ENCODE data around the gene SPP1.
"Not testable (repeated sequence)": the region's sequence is repeated elsewhere in the genome, so short reads cannot be mapped to it uniquely, and the experiment has no call there.

The SPP1 gene

DNA sequence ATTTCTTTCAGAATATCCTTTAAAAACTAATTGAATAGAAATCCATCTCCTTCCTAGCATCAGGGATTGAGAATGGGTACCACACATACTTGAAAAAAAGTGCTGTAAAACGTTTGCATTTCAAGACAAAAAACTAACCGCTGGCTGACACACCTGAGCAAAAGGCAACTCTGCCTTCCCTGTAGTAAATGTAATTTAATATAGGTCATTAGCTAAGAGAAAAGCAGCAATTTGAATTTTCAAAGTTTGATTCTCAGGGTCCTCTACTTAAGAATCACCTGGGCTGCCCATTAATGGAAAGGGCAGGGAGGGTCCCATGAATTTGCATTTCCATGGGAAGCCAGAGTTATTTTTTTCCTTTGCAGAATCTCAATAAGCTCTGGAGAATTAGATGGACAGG lies 40.5 kb upstream of the SPP1 start:
- H3K4me3 ChIP-seq (ENCODE audit: insufficient read length, low read depth): no peak overlapping the region

GRCh38 chr4:87935954-87936353 lies 39.6 kb upstream of the SPP1 start:
- H3K9ac ChIP-seq (ENCODE audit: insufficient read length, low read depth); DNase-seq (ENCODE audit: low read depth, low spot score); H3K4me3 ChIP-seq (ENCODE audit: insufficient read length, low read depth); H3K36me3 ChIP-seq (ENCODE audit: insufficient read depth, insufficient read length, low read length); H3K27me3 ChIP-seq (ENCODE audit: insufficient read depth, insufficient read length); H3K9me3 ChIP-seq (ENCODE audit: insufficient read depth, low read length); H3K4me1 ChIP-seq (ENCODE audit: insufficient read depth, insufficient read length): not testable (repeated sequence)

More for the DNA sequence above, 40.5 kb upstream of the SPP1 start:
- H3K4me1 ChIP-seq (ENCODE audit: insufficient read depth, insufficient read length): no peaks in the 10 kb centered on the region
- peaks cover 6% of the 10 kb centered on the region; the same call in 1 of the 2 replicates for H3K9me3 ChIP-seq (ENCODE audit: insufficient read depth, low read length)
- no peak for DNase-seq (ENCODE audit: low read depth, low spot score)
- H3K9ac ChIP-seq (ENCODE audit: insufficient read length, low read depth): no peak overlapping the region
- TF ChIP-seq YY1 (IDR thresholded peaks at IDR 0.05; ENCODE audit: insufficient read depth, insufficient read length) (no peak), SUZ12 (IDR thresholded peaks at IDR 0.05; ENCODE audit: extremely low read depth, insufficient read depth, insufficient read length) (no peak), ZNF274 (IDR thresholded peaks at IDR 0.05; ENCODE audit: low read depth, low read length) (no peak)
- H3K27me3 ChIP-seq (ENCODE audit: insufficient read depth, insufficient read length): no peaks in the 10 kb centered on the region
- H3K36me3 ChIP-seq (ENCODE audit: insufficient read depth, insufficient read length, low read length): no peaks in the 10 kb centered on the region

DNA sequence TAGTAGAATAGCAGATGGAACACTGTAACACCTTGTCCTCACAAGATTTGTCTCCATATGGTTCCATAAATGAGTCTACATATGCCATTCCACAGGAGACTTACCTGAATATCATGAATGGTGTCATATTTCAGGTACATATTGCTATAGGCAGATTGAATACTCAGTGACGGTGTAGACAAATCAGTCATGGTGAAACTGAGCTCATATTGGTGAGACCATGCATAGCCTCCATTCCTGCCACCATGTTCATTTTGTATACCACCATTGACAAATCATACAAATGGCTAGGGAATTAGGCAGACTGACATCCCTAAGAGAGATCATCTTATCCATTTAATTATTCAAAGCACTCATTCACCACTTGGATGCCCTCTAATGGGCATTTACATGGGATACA lies 38.0 kb upstream of the SPP1 start:
- TF ChIP-seq YY1 (IDR thresholded peaks at IDR 0.05; ENCODE audit: insufficient read depth, insufficient read length) (no peak), ZNF274 (IDR thresholded peaks at IDR 0.05; ENCODE audit: low read depth, low read length) (no peak), SUZ12 (IDR thresholded peaks at IDR 0.05; ENCODE audit: extremely low read depth, insufficient read depth, insufficient read length) (no peak)
- H3K4me3 ChIP-seq (ENCODE audit: insufficient read length, low read depth): no peak overlapping the region
- H3K27me3 ChIP-seq (ENCODE audit: insufficient read depth, insufficient read length): no peaks in the 10 kb centered on the region

GRCh38 chr4:87938746-87939145 lies 36.8 kb upstream of the SPP1 start:
- no peak overlapping the region for H3K9ac ChIP-seq (ENCODE audit: insufficient read length, low read depth)
- no peaks in the 10 kb centered on the region for H3K36me3 ChIP-seq (ENCODE audit: insufficient read depth, insufficient read length, low read length)
- no peak overlapping the region for H3K4me3 ChIP-seq (ENCODE audit: insufficient read length, low read depth)
- no peaks in the 10 kb centered on the region for H3K27me3 ChIP-seq (ENCODE audit: insufficient read depth, insufficient read length)
- no peaks in the 10 kb centered on the region for H3K4me1 ChIP-seq (ENCODE audit: insufficient read depth, insufficient read length)
- peaks cover 6% of the 10 kb centered on the region; the same call in 1 of the 2 replicates for H3K9me3 ChIP-seq (ENCODE audit: insufficient read depth, low read length)
- TF ChIP-seq ZNF274 (IDR thresholded peaks at IDR 0.05; ENCODE audit: low read depth, low read length) (no peak), SUZ12 (IDR thresholded peaks at IDR 0.05; ENCODE audit: extremely low read depth, insufficient read depth, insufficient read length) (no peak), YY1 (IDR thresholded peaks at IDR 0.05; ENCODE audit: insufficient read depth, insufficient read length) (no peak)
- DNase-seq (ENCODE audit: low read depth, low spot score): no peak

More for the DNA sequence above, 38.0 kb upstream of the SPP1 start:
- Histone ChIP-seq H3K36me3 (ENCODE audit: insufficient read depth, insufficient read length, low read length) (no peaks in the 10 kb centered on the region), H3K4me1 (ENCODE audit: insufficient read depth, insufficient read length) (no peaks in the 10 kb centered on the region), H3K9ac (ENCODE audit: insufficient read length, low read depth) (no peak overlapping the region), H3K9me3 (ENCODE audit: insufficient read depth, low read length) (peaks cover 6% of the 10 kb centered on the region; the same call in 1 of the 2 replicates)
- no peak for DNase-seq (ENCODE audit: low read depth, low spot score)

GRCh38 chr4:87939978-87940690 lies 35.4 kb upstream of the SPP1 start:
- no peaks in the 10 kb centered on the region for H3K4me1 ChIP-seq (ENCODE audit: insufficient read depth, insufficient read length)
- H3K4me3 ChIP-seq (ENCODE audit: insufficient read length, low read depth): no peak overlapping the region
- H3K36me3 ChIP-seq (ENCODE audit: insufficient read depth, insufficient read length, low read length): no peaks in the 10 kb centered on the region
- no peak for DNase-seq (ENCODE audit: low read depth, low spot score)
- TF ChIP-seq YY1 (IDR thresholded peaks at IDR 0.05; ENCODE audit: insufficient read depth, insufficient read length) (no peak), ZNF274 (IDR thresholded peaks at IDR 0.05; ENCODE audit: low read depth, low read length) (no peak), SUZ12 (IDR thresholded peaks at IDR 0.05; ENCODE audit: extremely low read depth, insufficient read depth, insufficient read length) (no peak)
- H3K27me3 ChIP-seq (ENCODE audit: insufficient read depth, insufficient read length): no peaks in the 10 kb centered on the region
- peaks cover 6% of the 10 kb centered on the region; the same call in 1 of the 2 replicates for H3K9me3 ChIP-seq (ENCODE audit: insufficient read depth, low read length)
- H3K9ac ChIP-seq (ENCODE audit: insufficient read length, low read depth): no peak overlapping the region

GRCh38 chr4:87940809-87941208 lies 34.7 kb upstream of the SPP1 start:
- H3K9me3 ChIP-seq (ENCODE audit: insufficient read depth, low read length); H3K4me1 ChIP-seq (ENCODE audit: insufficient read depth, insufficient read length); H3K9ac ChIP-seq (ENCODE audit: insufficient read length, low read depth); H3K4me3 ChIP-seq (ENCODE audit: insufficient read length, low read depth); DNase-seq (ENCODE audit: low read depth, low spot score); H3K36me3 ChIP-seq (ENCODE audit: insufficient read depth, insufficient read length, low read length); H3K27me3 ChIP-seq (ENCODE audit: insufficient read depth, insufficient read length): not testable (repeated sequence)

- TF ChIP-seq YY1 (IDR thresholded peaks at IDR 0.05; ENCODE audit: insufficient read depth, insufficient read length) (no peak), SUZ12 (IDR thresholded peaks at IDR 0.05; ENCODE audit: extremely low read depth, insufficient read depth, insufficient read length) (no peak), ZNF274 (IDR thresholded peaks at IDR 0.05; ENCODE audit: low read depth, low read length) (no peak)
- Histone ChIP-seq H3K4me3 (ENCODE audit: insufficient read length, low read depth) (no peak overlapping the region), H3K36me3 (ENCODE audit: insufficient read depth, insufficient read length, low read length) (no peaks in the 10 kb centered on the region), H3K4me1 (ENCODE audit: insufficient read depth, insufficient read length) (no peaks in the 10 kb centered on the region), H3K9me3 (ENCODE audit: insufficient read depth, low read length) (no peaks in the 10 kb centered on the region), H3K27me3 (ENCODE audit: insufficient read depth, insufficient read length) (no peaks in the 10 kb centered on the region), H3K9ac (ENCODE audit: insufficient read length, low read depth) (no peak overlapping the region)
- DNase-seq (ENCODE audit: low read depth, low spot score): no peak
Measured at GRCh38 chr4:87941537-87942392, 33.7 kb upstream of the SPP1 start.
